ENCODE results near the gene AKT3. TPM values are rescaled to one million over a fixed set of nuclear protein-coding genes. Genes with fewer than 3 reads are reported as not detected.

AKT3 gene
- total and polyA plus RNA-seq, 5 donors from 2014 or later, result 0.81 to 84.2 (median 2.8) TPM

GRCh38 chr1:243740255-243740999 is 109.6 kb downstream of the AKT3 start:
- no peak for ATAC-seq (ENCODE audit: low read depth in 2 of 2)
- Mint-ChIP-seq H3K36me3 (peaks cover 3% of the 10 kb centered on the region), H3K4me1 (peaks cover 0 to 25% (median 15%) of the 10 kb centered on the region in 4 donors)

GRCh38 chr1:243739335-243740003 is 110.6 kb downstream of the AKT3 start:
- H3K4me1 Mint-ChIP-seq, result peaks cover 0 to 18% (median 14%) of the 10 kb centered on the region in 4 donors
- no peak overlapping the region for H3K27ac Mint-ChIP-seq
- peaks cover 5% of the 10 kb centered on the region for H3K27me3 Mint-ChIP-seq
- no peak overlapping the region for H3K4me3 ChIP-seq (ENCODE audit: low read depth, low read length)
- H3K9me3 ChIP-seq (ENCODE audit: control insufficient read depth in 2 of 2, low read length in 2 of 2), result no peaks in the 10 kb centered on the region
- H3K36me3 Mint-ChIP-seq, result peaks cover 3% of the 10 kb centered on the region
- H3K4me3 Mint-ChIP-seq, result no peak overlapping the region
- ATAC-seq (ENCODE audit: low read depth in 2 of 2), result no peak
- no peaks in the 10 kb centered on the region for H3K4me1 ChIP-seq (ENCODE audit: control insufficient read depth, insufficient read depth, low read length, poor library complexity, severe bottlenecking)
- peaks cover 0 to 1% (median 0%) of the 10 kb centered on the region in 7 donors for H3K9me3 Mint-ChIP-seq
- no peak for DNase-seq
- H3K27me3 ChIP-seq (ENCODE audit: control insufficient read depth, insufficient read depth, low read length), result no peaks in the 10 kb centered on the region
- no peaks in the 10 kb centered on the region for H3K36me3 ChIP-seq (ENCODE audit: control insufficient read depth, insufficient read depth, low read length)
- no peak overlapping the region for H3K27ac ChIP-seq (ENCODE audit: insufficient read depth, low read length, poor library complexity, severe bottlenecking)

More at GRCh38 chr1:243740255-243740999, 109.6 kb downstream of the AKT3 start:
- H3K27me3 ChIP-seq (ENCODE audit: control insufficient read depth, insufficient read depth, low read length), result no peaks in the 10 kb centered on the region
- DNase-seq, result no peak
- peaks cover 0 to 1% (median 0%) of the 10 kb centered on the region in 7 donors for H3K9me3 Mint-ChIP-seq
- no peaks in the 10 kb centered on the region for H3K36me3 ChIP-seq (ENCODE audit: control insufficient read depth, insufficient read depth, low read length)
- H3K9me3 ChIP-seq (ENCODE audit: control insufficient read depth in 2 of 2, low read length in 2 of 2), result no peaks in the 10 kb centered on the region
- no peak overlapping the region for H3K27ac ChIP-seq (ENCODE audit: insufficient read depth, low read length, poor library complexity, severe bottlenecking)
- no peaks in the 10 kb centered on the region for H3K27me3 Mint-ChIP-seq
- H3K4me1 ChIP-seq (ENCODE audit: control insufficient read depth, insufficient read depth, low read length, poor library complexity, severe bottlenecking), result no peaks in the 10 kb centered on the region
- no peak overlapping the region for H3K27ac Mint-ChIP-seq
- no peak overlapping the region for H3K4me3 Mint-ChIP-seq
- no peak overlapping the region for H3K4me3 ChIP-seq (ENCODE audit: low read depth, low read length)

GRCh38 chr1:243738020-243738419 is 112.0 kb downstream of the AKT3 start:
- Mint-ChIP-seq H3K27ac (no peak overlapping the region), H3K9me3 (peaks cover 0 to 1% (median 0%) of the 10 kb centered on the region in 7 donors), H3K36me3 (peaks cover 3% of the 10 kb centered on the region), H3K27me3 (peaks cover 5% of the 10 kb centered on the region), H3K4me3 (no peak overlapping the region), H3K4me1 (peaks cover 0 to 16% (median 12%) of the 10 kb centered on the region in 4 donors)
- no peak for ATAC-seq (ENCODE audit: low read depth in 2 of 2)
- H3K27ac ChIP-seq (ENCODE audit: insufficient read depth, low read length, poor library complexity, severe bottlenecking), result no peak overlapping the region
- DNase-seq, result no peak
- H3K9me3 ChIP-seq (ENCODE audit: control insufficient read depth in 2 of 2, low read length in 2 of 2), result no peaks in the 10 kb centered on the region
- H3K27me3 ChIP-seq (ENCODE audit: control insufficient read depth, insufficient read depth, low read length), result no peaks in the 10 kb centered on the region
- H3K4me1 ChIP-seq (ENCODE audit: control insufficient read depth, insufficient read depth, low read length, poor library complexity, severe bottlenecking), result no peaks in the 10 kb centered on the region
- no peaks in the 10 kb centered on the region for H3K36me3 ChIP-seq (ENCODE audit: control insufficient read depth, insufficient read depth, low read length)
- no peak overlapping the region for H3K4me3 ChIP-seq (ENCODE audit: low read depth, low read length)

GRCh38 chr1:243735457-243735856 is 114.6 kb downstream of the AKT3 start:
- no peak for DNase-seq

GRCh38 chr1:243734308-243734695 is 115.7 kb downstream of the AKT3 start:
- Histone ChIP-seq H3K9me3 (ENCODE audit: control insufficient read depth in 2 of 2, low read length in 2 of 2) (no peaks in the 10 kb centered on the region), H3K4me3 (ENCODE audit: low read depth, low read length) (no peak overlapping the region), H3K27ac (ENCODE audit: insufficient read depth, low read length, poor library complexity, severe bottlenecking) (no peak overlapping the region), H3K4me1 (ENCODE audit: control insufficient read depth, insufficient read depth, low read length, poor library complexity, severe bottlenecking) (no peaks in the 10 kb centered on the region), H3K36me3 (ENCODE audit: control insufficient read depth, insufficient read depth, low read length) (no peaks in the 10 kb centered on the region), H3K27me3 (ENCODE audit: control insufficient read depth, insufficient read depth, low read length) (no peaks in the 10 kb centered on the region)
- Mint-ChIP-seq H3K36me3 (peaks cover 10% of the 10 kb centered on the region), H3K9me3 (no peaks in the 10 kb centered on the region), H3K4me1 (peaks cover 5 to 25% (median 8%) of the 10 kb centered on the region in 4 donors), H3K27ac (no peak overlapping the region), H3K27me3 (peaks cover 5% of the 10 kb centered on the region), H3K4me3 (no peak overlapping the region)
- ATAC-seq (ENCODE audit: low read depth in 2 of 2) (no peak), DNase-seq (no peak)

More at GRCh38 chr1:243735457-243735856, 114.6 kb downstream of the AKT3 start:
- H3K4me1 ChIP-seq (ENCODE audit: control insufficient read depth, insufficient read depth, low read length, poor library complexity, severe bottlenecking), result no peaks in the 10 kb centered on the region
- H3K27me3 ChIP-seq (ENCODE audit: control insufficient read depth, insufficient read depth, low read length), result no peaks in the 10 kb centered on the region
- H3K27me3 Mint-ChIP-seq, result peaks cover 5% of the 10 kb centered on the region
- H3K4me3 Mint-ChIP-seq, result no peak overlapping the region
- H3K27ac Mint-ChIP-seq, result no peak overlapping the region
- no peak overlapping the region for H3K4me3 ChIP-seq (ENCODE audit: low read depth, low read length)
- H3K36me3 ChIP-seq (ENCODE audit: control insufficient read depth, insufficient read depth, low read length), result no peaks in the 10 kb centered on the region
- no peaks in the 10 kb centered on the region for H3K9me3 ChIP-seq (ENCODE audit: control insufficient read depth in 2 of 2, low read length in 2 of 2)
- peaks cover 5 to 21% (median 8%) of the 10 kb centered on the region in 4 donors for H3K4me1 Mint-ChIP-seq
- ATAC-seq (ENCODE audit: low read depth in 2 of 2), result no peak
- H3K36me3 Mint-ChIP-seq, result peaks cover 3% of the 10 kb centered on the region
- no peak overlapping the region for H3K27ac ChIP-seq (ENCODE audit: insufficient read depth, low read length, poor library complexity, severe bottlenecking)
- no peaks in the 10 kb centered on the region for H3K9me3 Mint-ChIP-seq

GRCh38 chr1:243733670-243734307 is 116.3 kb downstream of the AKT3 start:
- H3K4me3 Mint-ChIP-seq, result no peak overlapping the region
- ATAC-seq (ENCODE audit: low read depth in 2 of 2), result no peak

GRCh38 chr1:243732637-243733036 is 117.4 kb downstream of the AKT3 start:
- Histone ChIP-seq H3K4me1 (ENCODE audit: control insufficient read depth, insufficient read depth, low read length, poor library complexity, severe bottlenecking) (no peaks in the 10 kb centered on the region), H3K4me3 (ENCODE audit: low read depth, low read length) (no peak overlapping the region), H3K27me3 (ENCODE audit: control insufficient read depth, insufficient read depth, low read length) (no peaks in the 10 kb centered on the region), H3K36me3 (ENCODE audit: control insufficient read depth, insufficient read depth, low read length) (no peaks in the 10 kb centered on the region), H3K9me3 (ENCODE audit: control insufficient read depth in 2 of 2, low read length in 2 of 2) (no peaks in the 10 kb centered on the region), H3K27ac (ENCODE audit: insufficient read depth, low read length, poor library complexity, severe bottlenecking) (no peak overlapping the region)
- no peak overlapping the region for H3K4me3 Mint-ChIP-seq
- DNase-seq, result no peak
- peaks cover 11% of the 10 kb centered on the region for H3K36me3 Mint-ChIP-seq
- no peak for ATAC-seq (ENCODE audit: low read depth in 2 of 2)
- no peak overlapping the region for H3K27ac Mint-ChIP-seq
- peaks cover 5% of the 10 kb centered on the region for H3K27me3 Mint-ChIP-seq
- H3K9me3 Mint-ChIP-seq, result peaks cover 0 to 3% (median 0%) of the 10 kb centered on the region in 7 donors
- H3K4me1 Mint-ChIP-seq, result peaks cover 13 to 29% (median 15%) of the 10 kb centered on the region in 4 donors

More at GRCh38 chr1:243733670-243734307, 116.3 kb downstream of the AKT3 start:
- no peak overlapping the region for H3K4me3 ChIP-seq (ENCODE audit: low read depth, low read length)
- peaks cover 5% of the 10 kb centered on the region for H3K27me3 Mint-ChIP-seq
- H3K36me3 Mint-ChIP-seq, result peaks cover 9% of the 10 kb centered on the region
- H3K9me3 ChIP-seq (ENCODE audit: control insufficient read depth in 2 of 2, low read length in 2 of 2), result no peaks in the 10 kb centered on the region
- H3K27ac ChIP-seq (ENCODE audit: insufficient read depth, low read length, poor library complexity, severe bottlenecking), result no peak overlapping the region
- H3K27ac Mint-ChIP-seq, result no peak overlapping the region
- H3K9me3 Mint-ChIP-seq, result peaks cover 0 to 2% (median 0%) of the 10 kb centered on the region in 7 donors
- no peaks in the 10 kb centered on the region for H3K4me1 ChIP-seq (ENCODE audit: control insufficient read depth, insufficient read depth, low read length, poor library complexity, severe bottlenecking)
- H3K27me3 ChIP-seq (ENCODE audit: control insufficient read depth, insufficient read depth, low read length), result no peaks in the 10 kb centered on the region
- H3K36me3 ChIP-seq (ENCODE audit: control insufficient read depth, insufficient read depth, low read length), result no peaks in the 10 kb centered on the region
- H3K4me1 Mint-ChIP-seq, result peaks cover 9 to 28% (median 10%) of the 10 kb centered on the region in 4 donors
- DNase-seq, result no peak

Data from CD4-positive, CD25-positive, alpha-beta regulatory T cell (primary cell).